Upper lobe of right lung (tissue), 1 donor: ENCODE measurements around the gene METTL16. TPM values are rescaled to one million over a fixed set of nuclear protein-coding genes. Genes with fewer than 3 reads are reported as not detected.
A peak's percentile ranks its signal among the peaks of the same experiment; 100 is the strongest.
"Not testable (repeated sequence)": the region's sequence is repeated elsewhere in the genome, so short reads cannot be mapped to it uniquely, and the experiment has no call there.

Experiments
- ATAC-seq: fragments of 200-7000 bp; cut with Tn5 transposase; one replicate; pipeline ENCODE4 v1.9.1; 2020; ENCODE audit warnings: mild to moderate bottlenecking, moderate library complexity
- DNase-seq: peaks from one replicate; pipeline ENCODE4 v3.0.0-alpha.2; 2020
- H3K27ac ChIP-seq: fragments of 200-600 bp; one replicate; pipeline ENCODE4 v1.8.0; 2022
- H3K27me3 ChIP-seq: fragments of 200-600 bp; one replicate; pipeline ENCODE4 v1.8.0; 2022; ENCODE audit warnings: mild to moderate bottlenecking
- H3K36me3 ChIP-seq: fragments of 200-600 bp; one replicate; pipeline ENCODE4 v1.8.0; 2022
- H3K4me1 ChIP-seq: fragments of 200-600 bp; one replicate; pipeline ENCODE4 v1.8.0; 2022
- H3K4me3 ChIP-seq: fragments of 200-600 bp; one replicate; pipeline ENCODE4 v1.8.0; 2022; ENCODE audit warnings: mild to moderate bottlenecking
- H3K9me3 ChIP-seq: fragments of 200-600 bp; one replicate; pipeline ENCODE4 v1.8.0; 2022
- CTCF ChIP-seq: fragments of 200-600 bp; IDR thresholded peaks from one replicate; pipeline ENCODE4 v1.8.0; 2022; ENCODE audit warnings: antibody characterized with exemption
- intact Hi-C: fragments of 100-400 bp; cut with DNase I; formaldehyde crosslinking; loops from one replicate; pipeline ENCODE4 v1.11.0; 2022
- total RNA-seq: library from RNA; stranded (reverse); fragmentation: NEBNext Ultra II Directional; extraction: Animal tissue kit (Norgen Biotek cat#: 25700); gene quantifications from one replicate; pipeline ENCODE4 v1.2.1, GENCODE V29; 2021
- donor health status: DM: no; HTN: yes; CAD: no; lungs with severe emphysema.

METTL16 gene
- total RNA-seq, 1 donor from 2014 or later, result 30.0 TPM

GRCh38 chr17:2503627-2504026 lies 8.1 kb downstream of the METTL16 start:
- DNase-seq, result no peak
- Histone ChIP-seq H3K36me3 (peaks cover 33% of the 10 kb centered on the region), H3K9me3 (no peaks in the 10 kb centered on the region), H3K4me1 (no peaks in the 10 kb centered on the region), H3K27me3 (no peaks in the 10 kb centered on the region), H3K27ac (no peak overlapping the region), H3K4me3 (no peak overlapping the region)
- ATAC-seq, result no peak
- TF ChIP-seq CTCF, result no peak
- intact Hi-C loops, result no loop called here

DNA sequence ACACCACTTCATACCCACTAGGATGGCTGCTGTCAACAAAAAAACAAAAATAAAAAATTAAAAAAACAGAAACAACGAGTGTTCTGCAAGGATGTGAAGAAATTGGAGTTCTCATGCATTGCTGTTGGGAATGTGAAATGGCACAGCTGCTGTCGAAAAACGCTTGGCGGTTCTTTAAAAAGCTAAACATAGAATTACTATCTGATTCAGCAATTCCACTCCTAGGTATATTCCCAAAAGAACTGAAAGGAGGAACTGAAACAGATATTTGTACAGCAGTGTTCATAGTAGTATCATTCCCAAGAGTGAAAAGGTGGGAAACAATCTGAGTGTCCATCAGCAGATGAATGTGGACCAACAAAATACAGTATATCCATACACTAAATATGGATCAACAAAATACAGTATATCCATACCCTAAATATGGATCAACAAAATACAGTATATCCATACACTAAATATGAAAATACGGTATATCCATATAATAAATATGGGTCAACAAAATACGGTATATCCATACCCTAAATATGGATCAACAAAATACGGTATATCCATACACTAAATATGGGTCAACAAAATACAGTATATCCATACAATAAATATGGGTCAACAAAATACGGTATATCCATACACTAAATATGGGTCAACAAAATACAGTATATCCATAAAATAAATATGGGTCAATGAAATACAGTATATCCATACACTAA lies 8.7 kb downstream of the METTL16 start:
- ATAC-seq, result no peak
- no peaks in the 10 kb centered on the region for H3K9me3 ChIP-seq
- H3K4me1 ChIP-seq, result no peaks in the 10 kb centered on the region
- no peak overlapping the region for H3K4me3 ChIP-seq
- H3K36me3 ChIP-seq, result peaks cover 38% of the 10 kb centered on the region
- no peaks in the 10 kb centered on the region for H3K27me3 ChIP-seq
- H3K27ac ChIP-seq, result no peak overlapping the region
- intact Hi-C loops, result no loop called here
- no peak for DNase-seq
- no peak for TF ChIP-seq CTCF

- Histone ChIP-seq H3K36me3 (peaks cover 51% of the 10 kb centered on the region), H3K27me3 (no peaks in the 10 kb centered on the region), H3K4me3 (no peak overlapping the region), H3K4me1 (no peaks in the 10 kb centered on the region), H3K9me3 (no peaks in the 10 kb centered on the region), H3K27ac (no peak overlapping the region)
- ATAC-seq (no peak), DNase-seq (no peak)
- intact Hi-C loops, result no loop called here
- no peak for TF ChIP-seq CTCF
Observed at GRCh38 chr17:2500446-2500845, 11.2 kb downstream of the METTL16 start.

- H3K9me3 ChIP-seq, H3K4me3 ChIP-seq, H3K27ac ChIP-seq, H3K27me3 ChIP-seq, ATAC-seq, DNase-seq, intact Hi-C loops, H3K36me3 ChIP-seq: not testable (repeated sequence)
- H3K4me1 ChIP-seq, result peaks cover 24% of the 10 kb centered on the region
Observed at GRCh38 chr17:2489286-2489685, 22.4 kb downstream of the METTL16 start.

- no peak overlapping the region for H3K4me3 ChIP-seq
- no peaks in the 10 kb centered on the region for H3K36me3 ChIP-seq
- no peaks in the 10 kb centered on the region for H3K9me3 ChIP-seq
- no peak for TF ChIP-seq CTCF
- DNase-seq (no peak), ATAC-seq (no peak)
- peaks cover 29% of the 10 kb centered on the region for H3K4me1 ChIP-seq
- no peaks in the 10 kb centered on the region for H3K27me3 ChIP-seq
- intact Hi-C loops, result no loop called here
- H3K27ac ChIP-seq, result no peak overlapping the region
Observed at GRCh38 chr17:2487306-2487705, 24.4 kb downstream of the METTL16 start.

DNA sequence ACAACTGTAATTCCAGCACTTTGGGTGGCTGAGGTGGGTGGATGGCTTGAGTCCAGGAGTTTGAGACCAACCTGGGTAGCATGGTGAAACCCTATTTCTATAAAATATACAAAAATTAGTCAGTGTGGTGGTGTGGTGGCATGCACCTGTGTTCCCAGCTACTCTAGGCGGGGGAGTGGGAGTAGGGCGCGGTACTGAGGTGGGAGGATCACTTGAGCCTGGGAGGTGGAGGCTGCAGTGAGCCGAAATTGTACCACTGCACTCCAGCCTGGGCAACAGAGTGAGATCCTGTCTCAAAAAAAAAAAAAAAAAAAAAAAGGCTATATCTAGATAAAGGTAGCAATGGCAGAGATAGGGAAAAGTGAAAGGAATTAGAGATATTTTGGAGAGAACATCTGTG lies 25.0 kb downstream of the METTL16 start:
- H3K27ac ChIP-seq, H3K36me3 ChIP-seq, ATAC-seq, H3K27me3 ChIP-seq, DNase-seq, H3K4me3 ChIP-seq, intact Hi-C loops, H3K9me3 ChIP-seq: not testable (repeated sequence)
- H3K4me1 ChIP-seq, result peaks cover 30% of the 10 kb centered on the region

- H3K9me3 ChIP-seq, result no peaks in the 10 kb centered on the region
- no peaks in the 10 kb centered on the region for H3K36me3 ChIP-seq
- intact Hi-C loops, result no loop called here
- H3K27ac ChIP-seq, result peak overlapping the region; percentile 33
- H3K4me3 ChIP-seq, result peak overlapping the region; percentile 41
- no peaks in the 10 kb centered on the region for H3K27me3 ChIP-seq
- DNase-seq (no peak), ATAC-seq (no peak)
- no peak for TF ChIP-seq CTCF
- peaks cover 26% of the 10 kb centered on the region for H3K4me1 ChIP-seq
Observed at GRCh38 chr17:2485970-2486369, 25.7 kb downstream of the METTL16 start.
